ENCODE results near the gene HS3ST3A1. TPM values are rescaled to one million over a fixed set of nuclear protein-coding genes. Genes with fewer than 3 reads are reported as not detected.
A peak's percentile ranks its signal among the peaks of the same experiment; 100 is the strongest.

Gene HS3ST3A1
- total and polyA plus RNA-seq, 12 donors: 0.12 to 4.1 (median 1.6) TPM; not detected in 1

DNA sequence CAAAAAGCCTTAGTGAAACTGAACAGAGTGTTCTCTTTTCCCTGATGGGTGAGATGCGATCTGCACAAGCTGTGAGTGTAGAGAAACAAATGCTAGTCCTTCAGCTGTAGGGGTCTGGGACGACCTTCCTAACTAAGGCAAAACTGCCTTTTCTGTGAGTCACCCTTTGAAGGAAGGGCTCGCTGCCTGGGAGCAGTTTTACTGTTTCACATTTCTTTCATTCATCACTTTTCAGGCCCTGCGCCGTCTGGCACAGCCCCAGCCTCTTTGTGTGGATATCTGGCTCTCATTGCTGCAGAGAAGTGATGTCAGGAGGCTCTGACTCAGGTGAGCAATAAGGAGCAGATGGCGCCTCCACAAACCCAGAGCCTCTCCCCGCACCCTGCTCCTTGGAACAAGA is 57.4 kb downstream of the HS3ST3A1 start:
- DNase-seq (no peak), ATAC-seq (peak in 1 of 8 donors; percentile 31)
- H3K27ac ChIP-seq: no peak overlapping the region

DNA sequence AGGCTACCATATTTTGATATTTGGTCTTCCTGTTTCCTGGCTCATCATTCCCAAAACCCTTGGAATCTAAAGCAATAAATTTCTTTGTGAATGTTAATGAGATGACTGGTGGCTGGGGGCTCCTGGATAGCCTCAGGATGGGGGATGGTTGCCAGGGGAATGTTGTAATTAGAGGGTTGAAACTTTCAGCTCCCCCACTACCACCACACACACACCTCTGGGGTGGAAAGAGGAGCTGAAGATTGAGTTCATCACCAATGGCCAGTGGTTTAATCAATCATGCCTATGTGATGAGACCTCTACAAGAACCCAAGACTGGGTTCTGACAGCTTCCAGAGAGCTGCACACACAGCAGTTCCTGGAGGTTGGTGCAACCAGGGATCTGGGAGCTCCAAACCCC is 59.1 kb downstream of the HS3ST3A1 start:
- ATAC-seq (no peak), DNase-seq (no peak)
- peaks cover 0 to 14% (median 6%) of the 10 kb centered on the region in 9 donors for H3K4me1 ChIP-seq
- no peaks in the 10 kb centered on the region for H3K27me3 ChIP-seq
- H3K36me3 ChIP-seq: no peaks in the 10 kb centered on the region
- TF ChIP-seq, protein P1, sequence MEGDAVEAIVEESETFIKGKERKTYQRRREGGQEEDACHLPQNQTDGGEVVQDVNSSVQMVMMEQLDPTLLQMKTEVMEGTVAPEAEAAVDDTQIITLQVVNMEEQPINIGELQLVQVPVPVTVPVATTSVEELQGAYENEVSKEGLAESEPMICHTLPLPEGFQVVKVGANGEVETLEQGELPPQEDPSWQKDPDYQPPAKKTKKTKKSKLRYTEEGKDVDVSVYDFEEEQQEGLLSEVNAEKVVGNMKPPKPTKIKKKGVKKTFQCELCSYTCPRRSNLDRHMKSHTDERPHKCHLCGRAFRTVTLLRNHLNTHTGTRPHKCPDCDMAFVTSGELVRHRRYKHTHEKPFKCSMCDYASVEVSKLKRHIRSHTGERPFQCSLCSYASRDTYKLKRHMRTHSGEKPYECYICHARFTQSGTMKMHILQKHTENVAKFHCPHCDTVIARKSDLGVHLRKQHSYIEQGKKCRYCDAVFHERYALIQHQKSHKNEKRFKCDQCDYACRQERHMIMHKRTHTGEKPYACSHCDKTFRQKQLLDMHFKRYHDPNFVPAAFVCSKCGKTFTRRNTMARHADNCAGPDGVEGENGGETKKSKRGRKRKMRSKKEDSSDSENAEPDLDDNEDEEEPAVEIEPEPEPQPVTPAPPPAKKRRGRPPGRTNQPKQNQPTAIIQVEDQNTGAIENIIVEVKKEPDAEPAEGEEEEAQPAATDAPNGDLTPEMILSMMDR (IDR thresholded peaks at IDR 0.05): no peak
- H3K4me3 ChIP-seq: no peak overlapping the region
- peaks cover 0 to 7% (median 0%) of the 10 kb centered on the region in 11 donors for H3K9me3 ChIP-seq
- H3K27ac ChIP-seq: no peak overlapping the region
- intact Hi-C loops (cut with DNase I): loop anchor here in 1 of 10 donors (10.0 kb wide), 1 partner anchor 208 kb away; no protein-coding TSS in a partner anchor

More for the DNA sequence above, 57.4 kb downstream of the HS3ST3A1 start:
- intact Hi-C loops (cut with DNase I): loop anchor here in 1 of 10 donors (10.0 kb wide), 1 partner anchor 209 kb away; no protein-coding TSS in a partner anchor
- WGBS, 2 donors: 47% methylated on average over 7 of the region's 7 CpGs
- H3K4me1 ChIP-seq: peaks cover 0 to 14% (median 6%) of the 10 kb centered on the region in 9 donors
- no peaks in the 10 kb centered on the region for H3K27me3 ChIP-seq
- TF ChIP-seq, protein P1 (IDR thresholded peaks at IDR 0.05): no peak
- H3K9me3 ChIP-seq: no peaks in the 10 kb centered on the region
- no peak overlapping the region for H3K4me3 ChIP-seq
- H3K36me3 ChIP-seq: no peaks in the 10 kb centered on the region

DNA sequence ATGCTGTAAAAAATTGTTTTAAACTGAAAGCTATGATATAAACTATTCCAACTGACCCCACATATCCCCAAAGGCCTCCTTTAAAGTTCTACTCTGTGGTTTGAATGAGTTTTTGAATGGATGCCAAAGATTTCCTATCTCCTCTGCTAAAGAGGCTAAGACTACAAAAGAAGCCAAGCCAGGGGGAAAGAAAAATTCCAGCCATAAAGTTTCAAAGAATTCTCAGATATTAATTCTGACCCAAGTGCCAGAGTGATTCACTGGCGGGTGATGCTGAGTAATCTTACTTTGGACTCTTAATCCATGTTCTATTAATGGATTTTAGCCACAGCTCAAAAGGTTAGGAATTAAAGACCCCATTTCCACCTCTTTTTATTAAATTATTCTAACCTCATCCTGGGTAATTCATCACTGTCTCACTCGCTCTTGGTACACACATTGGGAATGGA is 60.7 kb downstream of the HS3ST3A1 start:
- peaks cover 0 to 7% (median 0%) of the 10 kb centered on the region in 11 donors for H3K9me3 ChIP-seq
- intact Hi-C loops (cut with DNase I): loop anchor here in 1 of 10 donors (10.0 kb wide), 1 partner anchor 206 kb away; no protein-coding TSS in a partner anchor
- no peaks in the 10 kb centered on the region for H3K27me3 ChIP-seq
- H3K36me3 ChIP-seq: no peaks in the 10 kb centered on the region
- TF ChIP-seq, protein P1 (IDR thresholded peaks at IDR 0.05): no peak
- H3K27ac ChIP-seq: no peak overlapping the region
- ATAC-seq: peak in 2 of 8 donors; percentile 11 to 62
- no peak overlapping the region for H3K4me3 ChIP-seq
- 57 to 78% methylated on average over 2 of the region's 2 CpGs for WGBS, 2 donors
- H3K4me1 ChIP-seq: peaks cover 0 to 14% (median 6%) of the 10 kb centered on the region in 9 donors
- no peak for DNase-seq

DNA sequence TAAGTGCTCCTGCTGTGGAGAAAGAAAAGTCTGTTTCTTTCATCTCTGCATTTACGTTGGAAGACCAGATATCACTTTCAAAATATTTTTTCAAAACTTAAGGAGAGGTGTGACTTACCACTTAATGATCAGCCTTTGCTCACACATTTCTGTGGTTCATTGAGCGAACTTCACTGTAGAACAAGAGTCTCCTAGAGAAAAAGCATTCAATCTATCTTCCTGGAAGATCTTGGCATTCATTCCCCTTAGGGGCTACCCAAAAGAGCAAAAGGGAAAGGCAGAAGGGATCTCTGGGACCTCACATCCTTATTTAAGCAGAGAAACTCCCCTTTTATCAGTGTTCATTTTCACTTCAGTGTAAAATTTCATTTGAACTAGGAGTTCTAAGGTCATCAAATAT is 61.2 kb downstream of the HS3ST3A1 start:
- no peak for ATAC-seq
- WGBS, 2 donors: 66 to 80% methylated on average over 2 of the region's 2 CpGs
- no peaks in the 10 kb centered on the region for H3K27me3 ChIP-seq
- DNase-seq: no peak
- TF ChIP-seq, protein P1 (IDR thresholded peaks at IDR 0.05): no peak
- H3K27ac ChIP-seq: no peak overlapping the region
- H3K4me1 ChIP-seq: peaks cover 0 to 14% (median 6%) of the 10 kb centered on the region in 9 donors
- peaks cover 0 to 12% (median 0%) of the 10 kb centered on the region in 11 donors for H3K9me3 ChIP-seq
- no peak overlapping the region for H3K4me3 ChIP-seq
- intact Hi-C loops (cut with DNase I): loop anchor here in 1 of 10 donors (10.0 kb wide), 1 partner anchor 206 kb away; no protein-coding TSS in a partner anchor
- no peaks in the 10 kb centered on the region for H3K36me3 ChIP-seq

Measured in heart right ventricle (tissue), 16 donors.